Measurements from ENCODE around the gene ANO8.

The ANO8 gene

DNA sequence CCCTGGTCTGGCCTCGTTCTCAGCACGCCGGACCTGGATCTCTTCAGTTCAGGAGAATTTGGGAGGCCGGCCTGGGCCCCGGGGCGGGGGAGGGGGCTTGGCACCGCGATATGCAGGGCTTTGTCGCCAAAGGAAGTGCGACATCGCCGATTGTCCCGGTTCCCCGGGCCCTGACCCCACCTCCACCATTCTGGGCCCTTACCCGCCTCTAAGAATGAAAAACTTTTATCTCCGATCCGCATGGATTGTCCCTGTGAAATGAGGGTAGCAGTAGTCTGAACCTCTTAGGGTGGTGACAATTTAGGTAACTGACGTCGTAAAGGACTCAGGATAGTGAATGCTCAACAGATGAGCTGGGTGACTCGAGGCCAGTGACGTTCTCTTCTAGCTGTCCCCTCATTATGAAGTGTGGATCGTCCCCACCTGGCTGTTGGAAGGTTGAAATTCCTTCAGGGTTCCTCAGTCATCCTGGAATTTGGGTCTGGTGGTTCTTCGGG is 24.6 kb downstream of the ANO8 start:
- TF ChIP-seq, protein P1, sequence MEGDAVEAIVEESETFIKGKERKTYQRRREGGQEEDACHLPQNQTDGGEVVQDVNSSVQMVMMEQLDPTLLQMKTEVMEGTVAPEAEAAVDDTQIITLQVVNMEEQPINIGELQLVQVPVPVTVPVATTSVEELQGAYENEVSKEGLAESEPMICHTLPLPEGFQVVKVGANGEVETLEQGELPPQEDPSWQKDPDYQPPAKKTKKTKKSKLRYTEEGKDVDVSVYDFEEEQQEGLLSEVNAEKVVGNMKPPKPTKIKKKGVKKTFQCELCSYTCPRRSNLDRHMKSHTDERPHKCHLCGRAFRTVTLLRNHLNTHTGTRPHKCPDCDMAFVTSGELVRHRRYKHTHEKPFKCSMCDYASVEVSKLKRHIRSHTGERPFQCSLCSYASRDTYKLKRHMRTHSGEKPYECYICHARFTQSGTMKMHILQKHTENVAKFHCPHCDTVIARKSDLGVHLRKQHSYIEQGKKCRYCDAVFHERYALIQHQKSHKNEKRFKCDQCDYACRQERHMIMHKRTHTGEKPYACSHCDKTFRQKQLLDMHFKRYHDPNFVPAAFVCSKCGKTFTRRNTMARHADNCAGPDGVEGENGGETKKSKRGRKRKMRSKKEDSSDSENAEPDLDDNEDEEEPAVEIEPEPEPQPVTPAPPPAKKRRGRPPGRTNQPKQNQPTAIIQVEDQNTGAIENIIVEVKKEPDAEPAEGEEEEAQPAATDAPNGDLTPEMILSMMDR (IDR thresholded peaks at IDR 0.05; ENCODE audit: low read length): no peak
- TF ChIP-seq EZH2phosphoT487 (IDR thresholded peaks at IDR 0.05; ENCODE audit: low read length): no peak
- TF ChIP-seq EZH2 (optimal IDR thresholded peaks at IDR 0.05; ENCODE audit: low read depth, low read length): no peak
- Histone ChIP-seq H3K27me3 (replicated peaks; ENCODE audit: insufficient read depth, low read length) (no peaks in the 10 kb centered on the region), H3K9me2 (replicated peaks; ENCODE audit: insufficient read depth, low read length) (no peaks in the 10 kb centered on the region), H3K79me2 (ENCODE audit: low read length) (peaks cover 69% of the 10 kb centered on the region), H3K4me1 (ENCODE audit: low read length) (peaks cover 8% of the 10 kb centered on the region), H4K20me1 (ENCODE audit: insufficient read depth, low read length) (no peaks in the 10 kb centered on the region), H3K9me3 (replicated peaks; ENCODE audit: insufficient read depth, low read length) (no peaks in the 10 kb centered on the region), H3K9ac (ENCODE audit: low read length) (peak overlapping the region; percentile 83), H3K27ac (ENCODE audit: low read length) (no peak overlapping the region), H2AFZ (ENCODE audit: low read length) (peak overlapping the region; percentile 11; the same call in 1 of the 2 replicates), H3F3A (ENCODE audit: insufficient read depth, low read length) (peaks cover 18% of the 10 kb centered on the region), H3K4me2 (ENCODE audit: low read depth, low read length) (peak overlapping the region; percentile 89), H3K36me3 (replicated peaks; ENCODE audit: insufficient read depth, low read length) (0 out of 2 replicates have a peak, but pooled peaks cover 4% of the 10 kb centered on the region), H3K4me3 (ENCODE audit: low read length) (peak overlapping the region; percentile 94)
- no peak for DNase-seq

DNA sequence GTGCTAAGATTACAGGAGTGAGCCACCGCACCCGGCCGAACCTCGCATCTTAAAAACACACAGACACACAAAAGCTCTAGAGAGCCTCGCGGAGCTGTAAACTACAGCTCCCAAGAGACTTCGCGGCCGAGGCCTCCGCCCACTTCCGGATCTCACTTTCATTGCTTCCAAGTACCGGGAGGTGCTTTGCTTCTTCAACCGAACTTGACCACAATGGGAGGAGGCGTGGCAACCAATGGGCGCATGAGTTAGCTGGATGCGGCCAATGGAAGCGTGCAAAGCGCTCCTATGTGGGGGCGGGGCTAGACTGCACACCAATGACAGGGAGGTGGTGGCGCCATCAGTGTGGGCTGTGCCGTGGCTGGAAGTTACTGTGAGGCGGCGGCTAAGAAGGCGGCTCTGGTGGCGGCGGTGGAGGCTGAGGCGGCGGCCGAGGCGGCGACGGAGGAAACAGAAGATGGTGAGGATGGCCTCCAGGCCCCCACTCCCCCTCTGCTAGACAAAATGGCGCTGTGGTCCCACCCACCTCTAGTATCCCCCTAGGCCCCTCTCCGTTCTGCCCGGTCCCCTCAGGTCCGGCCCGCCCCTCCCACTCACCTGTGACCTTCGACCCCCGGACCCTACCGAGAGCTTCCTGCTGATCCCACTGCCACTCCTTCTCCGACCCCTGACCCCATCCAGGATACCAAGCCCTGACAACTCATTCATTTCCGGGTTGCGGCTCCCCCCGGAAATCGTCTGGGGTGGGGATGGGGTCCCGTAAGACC is 25.3 kb downstream of the ANO8 start, which contains the start of gene DDA1:
DDA1 (plus strand) TSS at position 366 of the 767 bp plus-strand sequence; CDS start at position 458, 92 bp downstream.
- H3K9ac ChIP-seq (ENCODE audit: low read length): peak within 1 kb of the TSS; percentile 83
- H3K27me3 ChIP-seq (replicated peaks; ENCODE audit: insufficient read depth, low read length): no peaks in the 10 kb centered on the region
- peak within 1 kb of the TSS; percentile 94 for H3K4me3 ChIP-seq (ENCODE audit: low read length)
- H2AFZ ChIP-seq (ENCODE audit: low read length): peak within 1 kb of the TSS; percentile 11; the same call in 1 of the 2 replicates
- TF ChIP-seq EZH2 (optimal IDR thresholded peaks at IDR 0.05; ENCODE audit: low read depth, low read length) (no peak), EZH2phosphoT487 (IDR thresholded peaks at IDR 0.05; ENCODE audit: low read length) (no peak)
- TF ChIP-seq, protein P1 (IDR thresholded peaks at IDR 0.05; ENCODE audit: low read length): no peak
- H3K4me1 ChIP-seq (ENCODE audit: low read length): peaks cover 14% of the 10 kb centered on the region
- no peaks in the 10 kb centered on the region for H3K9me3 ChIP-seq (replicated peaks; ENCODE audit: insufficient read depth, low read length)
- H3K9me2 ChIP-seq (replicated peaks; ENCODE audit: insufficient read depth, low read length): no peaks in the 10 kb centered on the region
- H4K20me1 ChIP-seq (ENCODE audit: insufficient read depth, low read length): no peaks in the 10 kb centered on the region
- DNase-seq: peak; percentile 100
- H3F3A ChIP-seq (ENCODE audit: insufficient read depth, low read length): peaks cover 23% of the 10 kb centered on the region
- H3K4me2 ChIP-seq (ENCODE audit: low read depth, low read length): peak within 1 kb of the TSS; percentile 89
- H3K27ac ChIP-seq (ENCODE audit: low read length): no peak within 1 kb of the TSS
- H3K79me2 ChIP-seq (ENCODE audit: low read length): peaks cover 66% of the 10 kb centered on the region
- H3K36me3 ChIP-seq (replicated peaks; ENCODE audit: insufficient read depth, low read length): 0 out of 2 replicates have a peak, but pooled peaks cover under 1% of the 10 kb centered on the region

DNA sequence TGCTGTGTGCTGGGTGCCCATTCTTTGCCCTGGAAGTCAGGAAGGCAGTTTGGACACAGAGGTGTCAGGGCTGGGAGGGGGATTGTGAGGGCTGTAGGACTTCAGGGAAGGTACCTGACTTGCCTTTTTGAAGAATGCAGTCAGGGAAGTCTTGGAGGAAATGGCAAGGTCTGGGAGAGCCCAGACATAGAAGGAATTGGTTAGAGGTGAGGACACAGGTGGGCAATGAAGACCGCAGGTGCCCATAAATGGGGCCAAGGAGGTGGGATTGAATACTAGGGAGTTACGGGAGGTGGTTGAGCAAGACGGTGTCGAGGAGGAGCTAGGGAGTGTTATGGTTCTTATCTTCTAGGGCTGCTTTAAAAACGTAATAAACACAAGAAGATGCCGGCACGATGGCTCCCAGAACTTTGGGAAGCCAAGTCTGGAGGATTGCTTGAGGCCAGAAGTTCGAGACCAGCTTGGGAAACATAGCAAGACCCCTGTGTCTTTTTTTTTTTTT is 26.7 kb downstream of the ANO8 start:
- H3K27me3 ChIP-seq (replicated peaks; ENCODE audit: insufficient read depth, low read length): no peaks in the 10 kb centered on the region
- no peaks in the 10 kb centered on the region for H4K20me1 ChIP-seq (ENCODE audit: insufficient read depth, low read length)
- no peaks in the 10 kb centered on the region for H3K9me3 ChIP-seq (replicated peaks; ENCODE audit: insufficient read depth, low read length)
- H2AFZ ChIP-seq (ENCODE audit: low read length): no peak overlapping the region
- no peak for DNase-seq
- no peaks in the 10 kb centered on the region for H3K9me2 ChIP-seq (replicated peaks; ENCODE audit: insufficient read depth, low read length)
- H3K36me3 ChIP-seq (replicated peaks; ENCODE audit: insufficient read depth, low read length): no peaks in the 10 kb centered on the region
- peaks cover 56% of the 10 kb centered on the region for H3K79me2 ChIP-seq (ENCODE audit: low read length)
- H3K4me1 ChIP-seq (ENCODE audit: low read length): peaks cover 18% of the 10 kb centered on the region
- no peak overlapping the region for H3K4me3 ChIP-seq (ENCODE audit: low read length)
- H3K27ac ChIP-seq (ENCODE audit: low read length): no peak overlapping the region
- peaks cover 24% of the 10 kb centered on the region for H3F3A ChIP-seq (ENCODE audit: insufficient read depth, low read length)
- H3K9ac ChIP-seq (ENCODE audit: low read length): no peak overlapping the region
- H3K4me2 ChIP-seq (ENCODE audit: low read depth, low read length): no peak overlapping the region
- TF ChIP-seq EZH2 (optimal IDR thresholded peaks at IDR 0.05; ENCODE audit: low read depth, low read length) (no peak), EZH2phosphoT487 (IDR thresholded peaks at IDR 0.05; ENCODE audit: low read length) (no peak)
- TF ChIP-seq, protein P1 (IDR thresholded peaks at IDR 0.05; ENCODE audit: low read length): no peak
